Glutamatergic neuron (in vitro differentiated cells): ENCODE measurements around the gene CARF. TPM values are rescaled to one million over a fixed set of nuclear protein-coding genes. Genes with fewer than 3 reads are reported as not detected.
"Not testable (repeated sequence)": the region's sequence is repeated elsewhere in the genome, so short reads cannot be mapped to it uniquely, and the experiment has no call there.

ENCODE experiments used
- DNase-seq: peaks from one replicate; pipeline ENCODE4 v3.0.0; 2022
- H3K27ac Mint-ChIP-seq: one replicate; pipeline ENCODE4 v1.8.0; 2020; ENCODE audit warnings: mild to moderate bottlenecking, mixed read lengths, inconsistent platforms; ENCODE audit not compliant: unreplicated experiment
- H3K27me3 Mint-ChIP-seq: one replicate; pipeline ENCODE4 v1.8.0; 2020; ENCODE audit warnings: mild to moderate bottlenecking, moderate library complexity, mixed read lengths, inconsistent platforms; ENCODE audit not compliant: unreplicated experiment
- H3K36me3 Mint-ChIP-seq: one replicate; pipeline ENCODE4 v1.8.0; 2020; ENCODE audit warnings: mild to moderate bottlenecking, mixed read lengths, inconsistent platforms; ENCODE audit not compliant: unreplicated experiment
- H3K4me1 Mint-ChIP-seq: one replicate; pipeline ENCODE4 v1.8.0; 2020; ENCODE audit warnings: mild to moderate bottlenecking, low read depth, mixed read lengths, inconsistent platforms; ENCODE audit not compliant: unreplicated experiment
- H3K4me3 Mint-ChIP-seq: one replicate; pipeline ENCODE4 v1.8.0; 2020; ENCODE audit warnings: mild to moderate bottlenecking, mixed read lengths, inconsistent platforms; ENCODE audit not compliant: unreplicated experiment
- H3K9me3 Mint-ChIP-seq: one replicate; pipeline ENCODE4 v1.8.0; 2020; ENCODE audit warnings: mild to moderate bottlenecking, moderate library complexity, mixed read lengths, inconsistent platforms; ENCODE audit not compliant: unreplicated experiment
- CTCF ChIP-seq: fragments of 200-600 bp; sonication (generic); IDR thresholded peaks from one replicate; pipeline ENCODE4 v1.5.0; 2021; ENCODE audit not compliant: partially characterized antibody, unreplicated experiment
- total RNA-seq: library from RNA; stranded (reverse); fragmentation: NEBNext Ultra II Directional; extraction: Animal tissue kit (Norgen Biotek cat#: 25700); gene quantifications from one replicate; pipeline ENCODE4 v1.2.1, GENCODE V29; 2021; ENCODE audit not compliant: unreplicated experiment

CARF gene
- total RNA-seq, 1 donor from 2014 or later, result 9.1 TPM

DNA sequence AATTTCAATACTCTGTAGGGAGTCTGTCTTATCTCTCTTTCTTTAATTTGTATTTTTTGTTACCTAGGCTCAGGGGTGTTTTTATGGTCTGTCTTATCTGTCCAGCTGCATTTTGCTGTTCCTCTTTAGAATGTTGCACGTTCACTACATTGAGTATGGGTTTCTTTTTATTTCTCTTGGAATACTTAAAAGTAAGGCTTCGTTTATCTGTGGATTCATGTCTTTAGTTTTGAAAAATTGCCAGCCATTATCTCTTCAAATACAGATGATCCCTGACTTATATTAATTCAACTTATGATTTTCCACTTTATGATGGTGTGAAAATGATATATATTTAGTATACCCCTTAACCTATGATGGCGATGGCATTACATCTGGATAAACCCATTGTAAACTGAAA lies 26.9 kb downstream of the CARF start:
- no peak for DNase-seq
- no peaks in the 10 kb centered on the region for H3K27me3 Mint-ChIP-seq
- no peak overlapping the region for H3K4me3 Mint-ChIP-seq
- no peaks in the 10 kb centered on the region for H3K36me3 Mint-ChIP-seq
- no peaks in the 10 kb centered on the region for H3K9me3 Mint-ChIP-seq
- H3K27ac Mint-ChIP-seq, result no peak overlapping the region
- no peaks in the 10 kb centered on the region for H3K4me1 Mint-ChIP-seq
- TF ChIP-seq CTCF, result no peak

DNA sequence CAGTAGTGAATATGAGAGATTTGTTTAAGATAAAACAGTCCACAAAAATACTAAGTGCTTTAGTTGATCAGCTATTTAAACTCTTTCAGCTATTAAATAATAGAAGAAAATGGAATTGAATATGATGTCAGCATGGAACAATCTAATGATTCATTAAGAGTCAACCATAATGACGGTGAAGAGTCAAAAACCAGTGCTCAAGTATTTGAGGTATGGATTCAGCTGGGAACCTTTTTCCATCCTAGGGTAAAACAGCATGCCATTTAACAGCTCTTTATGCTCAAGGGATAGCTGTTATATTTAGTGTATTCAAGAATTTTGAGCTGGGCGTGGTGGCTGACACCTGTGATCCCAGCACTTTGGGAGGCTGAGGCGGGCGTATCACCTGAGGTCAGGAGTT lies 29.7 kb downstream of the CARF start:
- no peak for DNase-seq
- Mint-ChIP-seq H3K27ac (no peak overlapping the region), H3K4me3 (no peak overlapping the region), H3K27me3 (no peaks in the 10 kb centered on the region), H3K9me3 (no peaks in the 10 kb centered on the region), H3K4me1 (no peaks in the 10 kb centered on the region), H3K36me3 (peaks cover 5% of the 10 kb centered on the region)
- TF ChIP-seq CTCF, result no peak

DNA sequence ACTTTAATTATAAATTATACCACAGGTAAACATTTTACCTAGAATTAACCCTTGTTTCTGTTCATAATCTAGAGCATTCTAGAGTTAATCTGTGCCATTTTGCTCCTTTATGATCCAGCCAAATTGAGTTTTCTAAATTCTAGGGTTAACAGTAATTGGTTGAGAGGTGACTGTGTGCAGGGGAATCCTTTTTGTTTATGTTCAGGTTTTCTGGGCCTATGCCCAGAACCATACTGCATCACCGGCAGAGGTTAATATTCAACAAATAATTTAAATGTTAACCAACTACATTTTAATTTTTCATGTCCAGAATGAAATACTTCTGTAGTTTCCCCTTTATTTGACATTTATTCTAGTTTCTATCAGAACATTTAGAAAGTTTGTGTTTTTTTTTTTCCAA lies 32.3 kb downstream of the CARF start:
- Mint-ChIP-seq H3K36me3 (peaks cover 19% of the 10 kb centered on the region), H3K27me3 (peaks cover 3% of the 10 kb centered on the region), H3K4me3 (no peak overlapping the region), H3K9me3 (peaks cover 3% of the 10 kb centered on the region), H3K27ac (no peak overlapping the region), H3K4me1 (no peaks in the 10 kb centered on the region)
- TF ChIP-seq CTCF, result no peak
- no peak for DNase-seq

- peaks cover 3% of the 10 kb centered on the region for H3K27me3 Mint-ChIP-seq
- no peak for DNase-seq
- no peaks in the 10 kb centered on the region for H3K4me1 Mint-ChIP-seq
- TF ChIP-seq CTCF, result no peak
- no peak overlapping the region for H3K27ac Mint-ChIP-seq
- H3K36me3 Mint-ChIP-seq, result peaks cover 19% of the 10 kb centered on the region
- H3K9me3 Mint-ChIP-seq, result peaks cover 3% of the 10 kb centered on the region
- H3K4me3 Mint-ChIP-seq, result no peak overlapping the region
These were observed 32.7 kb downstream of the CARF start for GRCh38 chr2:202944816-202945215.

DNA sequence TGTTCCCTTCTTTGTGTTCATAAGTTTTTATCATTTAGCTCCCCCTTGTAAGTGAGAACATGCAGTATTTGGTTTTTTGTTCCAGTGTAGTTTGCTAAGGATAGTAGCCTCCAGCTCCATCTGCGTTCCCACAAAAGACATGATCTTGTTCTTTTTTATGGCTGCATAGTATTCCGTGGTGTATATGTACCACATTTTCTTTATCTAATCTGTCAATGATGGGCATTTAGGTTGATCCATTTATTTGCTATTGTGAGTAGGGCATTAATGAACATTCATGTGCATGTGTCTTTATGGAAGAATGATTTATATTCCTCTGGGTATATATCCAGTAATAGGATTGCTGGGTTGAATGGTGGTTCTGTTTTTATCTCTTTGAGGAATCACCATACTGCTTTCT lies 33.4 kb downstream of the CARF start:
- no peak for DNase-seq
- H3K27me3 Mint-ChIP-seq, result peaks cover 3% of the 10 kb centered on the region
- H3K4me1 Mint-ChIP-seq, result no peaks in the 10 kb centered on the region
- TF ChIP-seq CTCF, result no peak
- peaks cover 3% of the 10 kb centered on the region for H3K9me3 Mint-ChIP-seq
- H3K27ac Mint-ChIP-seq, result no peak overlapping the region
- H3K36me3 Mint-ChIP-seq, result peaks cover 19% of the 10 kb centered on the region
- H3K4me3 Mint-ChIP-seq, result no peak overlapping the region

- not testable (repeated sequence) for H3K4me1 Mint-ChIP-seq, DNase-seq, H3K4me3 Mint-ChIP-seq, H3K27me3 Mint-ChIP-seq, H3K27ac Mint-ChIP-seq, H3K9me3 Mint-ChIP-seq
- H3K36me3 Mint-ChIP-seq, result peaks cover 19% of the 10 kb centered on the region
These were observed 37.3 kb downstream of the CARF start for GRCh38 chr2:202949333-202949732.
